ENCODE data around the gene RBM38.
"Not testable (repeated sequence)": the region's sequence is repeated elsewhere in the genome, so short reads cannot be mapped to it uniquely, and the experiment has no call there.

The RBM38 gene

GRCh38 chr20:57405236-57406016 is 14.2 kb downstream of the RBM38 start:
- DNase-seq, result no peak

- DNase-seq, result no peak
Observed at GRCh38 chr20:57407541-57407956, 16.4 kb downstream of the RBM38 start.

- DNase-seq, result no peak
Observed at GRCh38 chr20:57408131-57408530, 16.9 kb downstream of the RBM38 start.

- no peak for DNase-seq
Observed at GRCh38 chr20:57408536-57409233, 17.5 kb downstream of the RBM38 start.

GRCh38 chr20:57409316-57409671 is 18.1 kb downstream of the RBM38 start:
- DNase-seq, result no peak

- no peak for DNase-seq
Observed at GRCh38 chr20:57409672-57410397, 18.6 kb downstream of the RBM38 start.

- no peak for DNase-seq
Observed at GRCh38 chr20:57410398-57410920, 19.3 kb downstream of the RBM38 start.

GRCh38 chr20:57410924-57411323 is 19.7 kb downstream of the RBM38 start:
- DNase-seq, result no peak

GRCh38 chr20:57411406-57412283 is 20.4 kb downstream of the RBM38 start:
- DNase-seq, result no peak

GRCh38 chr20:57412347-57413029 is 21.3 kb downstream of the RBM38 start:
- no peak for DNase-seq

GRCh38 chr20:57413986-57414385 is 22.8 kb downstream of the RBM38 start:
- no peak for DNase-seq

GRCh38 chr20:57414867-57415592 is 23.8 kb downstream of the RBM38 start:
- DNase-seq, result no peak

GRCh38 chr20:57415771-57416170 is 24.6 kb downstream of the RBM38 start:
- no peak for DNase-seq

GRCh38 chr20:57416296-57417022 is 25.3 kb downstream of the RBM38 start:
- DNase-seq, result no peak

GRCh38 chr20:57417051-57417689 is 26.0 kb downstream of the RBM38 start:
- no peak for DNase-seq

GRCh38 chr20:57417830-57418780 is 26.9 kb downstream of the RBM38 start:
- DNase-seq, result no peak

GRCh38 chr20:57419479-57419878 is 28.3 kb downstream of the RBM38 start:
- not testable (repeated sequence) for DNase-seq

GRCh38 chr20:57420571-57421252 is 29.5 kb downstream of the RBM38 start:
- DNase-seq, result no peak
